LNCaP clone FGC (cell line): Measurements from ENCODE around the gene PROX1.

Experiments
- DNase-seq: peaks from one replicate; pipeline ENCODE4 v3.0.0-alpha.2; 2011; ENCODE audit warnings: low read depth
- H3K4me3 ChIP-seq: 2 replicates; pipeline ENCODE4 v1.5.1; 2011; ENCODE audit warnings: mild to moderate bottlenecking, low read depth, low read length, control low read depth
- CTCF ChIP-seq: IDR thresholded peaks from 2 replicates; pipeline ENCODE4 v1.5.1; 2012; ENCODE audit warnings: mild to moderate bottlenecking; ENCODE audit not compliant: control insufficient read depth, insufficient read depth; ENCODE audit errors: extremely low read depth

PROX1 gene

GRCh38 chr1:213953806-213954205 is 34.0 kb upstream of the PROX1 start:
- TF ChIP-seq CTCF: no peak
- H3K4me3 ChIP-seq: no peak overlapping the region
- DNase-seq: no peak

GRCh38 chr1:213956295-213956770 is 31.4 kb upstream of the PROX1 start:
- TF ChIP-seq CTCF: no peak

GRCh38 chr1:213958346-213958745 is 29.4 kb upstream of the PROX1 start:
- DNase-seq: no peak
- no peak for TF ChIP-seq CTCF
- no peak overlapping the region for H3K4me3 ChIP-seq

More at GRCh38 chr1:213956295-213956770, 31.4 kb upstream of the PROX1 start:
- H3K4me3 ChIP-seq: no peak overlapping the region
- no peak for DNase-seq

GRCh38 chr1:213960963-213961362 is 26.8 kb upstream of the PROX1 start:
- no peak for DNase-seq
- no peak for TF ChIP-seq CTCF

GRCh38 chr1:213962508-213962907 is 25.3 kb upstream of the PROX1 start:
- DNase-seq: no peak
- H3K4me3 ChIP-seq: no peak overlapping the region
- no peak for TF ChIP-seq CTCF

More at GRCh38 chr1:213960963-213961362, 26.8 kb upstream of the PROX1 start:
- H3K4me3 ChIP-seq: no peak overlapping the region

- no peak for TF ChIP-seq CTCF
- DNase-seq: no peak
- H3K4me3 ChIP-seq: no peak overlapping the region
These were observed 21.7 kb upstream of the PROX1 start for GRCh38 chr1:213966122-213966521.

- H3K4me3 ChIP-seq: no peak overlapping the region
- DNase-seq: no peak
- TF ChIP-seq CTCF: no peak
These were observed 19.5 kb upstream of the PROX1 start for GRCh38 chr1:213968146-213968825.
